GM21825 (cell line): ENCODE data around the gene SLC4A9.
"Not testable (repeated sequence)": the region's sequence is repeated elsewhere in the genome, so short reads cannot be mapped to it uniquely, and the experiment has no call there.

Source experiments
- ATAC-seq: cut with Tn5 transposase; IDR thresholded peaks from one replicate; pipeline ENCODE4 v1.9.1; 2021; ENCODE audit warnings: mild to moderate bottlenecking, moderate library complexity; ENCODE audit not compliant: unreplicated experiment

Gene SLC4A9

DNA sequence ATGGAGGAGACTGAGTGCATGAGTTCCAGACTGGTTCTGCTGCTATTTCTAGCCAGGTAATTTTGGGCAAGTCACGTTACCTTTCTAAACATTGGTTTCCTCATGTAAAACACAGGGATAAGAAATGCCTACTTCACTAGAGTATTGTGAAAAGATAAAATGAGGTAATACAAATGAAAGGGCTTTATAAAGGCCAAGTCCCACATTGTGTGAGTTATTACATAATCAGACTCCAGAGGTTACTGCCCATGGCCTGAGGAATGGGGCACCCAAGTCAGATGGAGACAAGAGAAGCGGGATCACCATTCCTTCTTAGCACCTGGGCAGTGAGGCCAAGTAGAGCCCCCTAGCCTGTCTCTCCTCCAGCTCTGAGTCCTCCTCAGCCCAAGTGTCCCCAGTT lies 21.1 kb upstream of the SLC4A9 start:
- no peak for ATAC-seq

DNA sequence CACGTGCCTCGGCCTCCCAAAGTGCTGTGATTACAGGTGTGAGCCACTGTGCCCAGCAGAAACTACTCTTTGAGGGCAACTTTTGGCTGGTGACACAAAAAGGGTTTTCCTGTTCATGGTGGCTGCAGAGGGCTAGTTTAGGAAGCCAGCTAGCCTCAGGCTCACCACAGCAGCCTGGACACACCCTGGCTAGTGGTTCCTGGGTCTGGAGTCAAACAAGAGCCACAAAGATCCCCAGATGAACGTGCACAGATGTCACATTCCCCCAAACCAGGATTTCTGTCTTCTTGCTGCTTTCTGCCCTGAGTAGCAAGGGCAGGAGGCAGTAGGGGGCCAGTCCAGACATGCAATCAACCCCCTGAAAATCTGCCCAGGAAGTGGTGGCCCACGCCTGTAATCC lies 20.4 kb upstream of the SLC4A9 start:
- no peak for ATAC-seq

DNA sequence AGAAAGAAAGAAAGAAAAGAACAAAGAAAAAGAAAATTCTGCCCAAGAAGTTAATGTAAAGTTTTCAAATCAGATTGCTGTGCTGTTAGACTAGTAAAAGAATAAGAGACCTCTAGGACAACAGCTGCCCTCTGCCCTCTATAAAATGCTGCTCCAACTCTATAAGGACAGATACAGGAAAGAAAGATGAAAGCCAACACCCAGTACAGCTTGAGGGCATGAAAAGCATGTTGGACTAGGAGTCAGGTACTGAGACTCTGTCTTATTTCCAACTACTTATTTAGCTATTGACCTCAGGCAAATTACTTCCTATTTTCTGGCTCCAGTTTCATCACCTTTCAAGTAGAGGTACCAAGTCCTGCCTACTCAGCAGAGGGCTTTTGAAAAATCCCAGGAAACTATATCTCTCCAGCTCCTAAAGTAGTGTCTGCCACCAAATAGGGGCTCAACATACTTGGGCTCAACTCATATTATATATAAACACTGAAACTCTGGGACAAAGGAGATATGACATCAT lies 19.3 kb upstream of the SLC4A9 start:
- ATAC-seq, result no peak

DNA sequence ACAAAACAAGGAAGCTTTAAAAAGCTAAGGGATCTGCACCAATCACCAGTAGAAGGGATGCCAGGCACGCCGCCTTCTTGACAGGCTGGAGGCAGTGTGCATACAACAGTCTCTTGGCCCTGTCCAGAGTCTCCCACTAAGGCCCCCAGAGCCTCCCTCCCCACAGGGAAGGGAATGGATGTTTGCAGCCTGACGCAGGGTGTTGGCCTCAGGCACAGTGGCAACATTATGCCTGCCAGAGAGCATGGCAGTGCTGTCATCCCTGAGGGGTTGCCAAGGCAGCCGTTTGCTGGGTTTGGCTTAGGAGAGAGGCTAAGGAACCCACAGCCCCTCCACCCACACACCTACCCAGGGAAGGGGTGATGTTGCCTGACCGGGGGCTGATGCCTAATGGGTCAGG lies 18.4 kb upstream of the SLC4A9 start:
- ATAC-seq, result no peak

DNA sequence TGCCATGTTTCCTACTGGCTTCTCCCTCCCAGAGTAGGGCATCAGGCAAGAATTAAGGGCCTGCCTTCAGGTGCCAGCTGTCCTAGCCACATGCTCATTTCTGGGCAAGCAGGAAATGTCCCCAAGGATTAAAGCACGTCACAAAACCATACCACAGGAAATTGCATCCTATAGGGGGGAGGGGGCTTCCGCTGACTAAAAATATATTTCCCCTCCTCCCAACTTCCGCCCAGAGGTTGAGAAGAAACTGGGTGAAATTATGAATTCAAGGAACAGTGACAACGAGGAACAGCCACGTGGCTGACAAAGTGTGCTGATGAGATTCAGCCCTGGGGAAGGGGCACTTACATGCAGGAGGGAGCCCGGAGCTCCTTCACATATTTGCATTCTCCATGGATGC lies 17.7 kb upstream of the SLC4A9 start:
- ATAC-seq, result peak; percentile 31

DNA sequence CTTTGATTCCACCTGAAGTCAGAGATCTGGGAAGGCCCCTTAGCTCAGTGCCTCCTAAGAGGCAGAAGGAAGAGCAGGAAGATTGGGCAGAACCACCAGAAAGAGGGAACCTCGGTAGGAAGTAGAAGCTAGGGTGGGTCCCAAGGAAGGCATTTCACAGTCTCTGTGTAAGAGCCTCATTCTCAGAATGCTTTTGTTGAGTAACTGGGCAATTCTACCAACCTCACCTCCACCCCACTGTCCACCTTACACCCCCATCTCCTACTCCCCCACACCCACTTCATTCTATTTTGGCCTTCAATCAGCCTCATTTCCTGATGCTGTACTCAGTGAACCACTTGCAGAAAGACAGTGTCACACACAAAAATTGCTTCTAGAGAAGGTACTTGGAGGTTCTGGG lies 17.1 kb upstream of the SLC4A9 start:
- ATAC-seq, result no peak

DNA sequence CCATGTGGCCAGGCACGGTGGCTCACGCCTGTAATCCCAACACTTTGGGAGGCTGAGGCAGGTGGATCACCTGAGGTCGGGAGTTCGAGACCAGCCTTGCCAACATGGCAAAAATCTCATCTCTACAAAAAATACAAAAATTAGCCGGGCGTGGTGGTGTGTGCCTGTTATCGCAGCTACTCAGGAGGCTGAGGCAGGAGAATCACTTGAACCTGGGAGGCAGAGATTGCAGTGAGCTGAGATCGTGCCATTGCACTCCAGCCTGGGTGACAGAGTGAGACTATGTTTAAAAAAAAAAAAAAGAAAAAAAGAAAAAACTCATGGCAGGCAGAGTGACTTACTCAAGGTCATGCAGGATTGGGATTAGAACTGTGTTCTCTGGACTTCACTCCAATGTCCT lies 16.1 kb upstream of the SLC4A9 start:
- not testable (repeated sequence) for ATAC-seq

DNA sequence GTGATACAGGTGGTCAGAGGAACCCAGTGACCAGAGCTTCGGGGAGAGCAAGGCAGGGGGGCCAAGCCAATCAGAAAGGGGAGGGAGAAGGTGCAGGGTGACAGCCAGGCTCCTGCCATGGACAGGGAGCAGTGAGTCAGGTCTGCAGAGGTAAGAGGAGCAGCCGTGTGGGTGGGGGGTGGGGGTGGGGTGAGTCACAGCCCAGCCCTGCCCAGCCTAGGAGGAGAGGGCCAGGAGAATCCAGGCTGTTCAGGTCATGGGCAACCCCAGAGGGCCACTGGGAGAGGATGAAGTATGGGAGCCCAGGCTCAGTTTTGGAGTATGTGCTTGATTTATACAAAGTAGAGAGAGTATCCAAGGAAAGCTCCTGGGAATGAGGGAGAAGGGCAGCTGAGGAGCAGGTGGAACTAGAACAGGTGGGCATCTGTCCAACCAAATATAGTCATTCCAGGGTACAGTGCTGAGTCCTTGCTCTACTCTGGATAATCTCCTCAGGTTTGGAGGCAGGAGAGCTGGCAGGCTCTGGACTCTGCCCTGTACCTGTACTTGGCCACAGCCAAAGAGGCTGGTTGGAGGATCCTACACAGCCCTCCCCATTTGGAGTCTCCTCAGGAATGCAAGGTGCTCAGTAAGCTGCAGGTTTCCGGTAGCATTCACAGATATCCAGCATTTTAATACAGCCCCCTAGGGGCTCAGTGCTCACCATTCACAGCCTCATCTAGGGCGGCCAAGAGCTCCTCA lies 15.1 kb upstream of the SLC4A9 start:
- ATAC-seq, result no peak

DNA sequence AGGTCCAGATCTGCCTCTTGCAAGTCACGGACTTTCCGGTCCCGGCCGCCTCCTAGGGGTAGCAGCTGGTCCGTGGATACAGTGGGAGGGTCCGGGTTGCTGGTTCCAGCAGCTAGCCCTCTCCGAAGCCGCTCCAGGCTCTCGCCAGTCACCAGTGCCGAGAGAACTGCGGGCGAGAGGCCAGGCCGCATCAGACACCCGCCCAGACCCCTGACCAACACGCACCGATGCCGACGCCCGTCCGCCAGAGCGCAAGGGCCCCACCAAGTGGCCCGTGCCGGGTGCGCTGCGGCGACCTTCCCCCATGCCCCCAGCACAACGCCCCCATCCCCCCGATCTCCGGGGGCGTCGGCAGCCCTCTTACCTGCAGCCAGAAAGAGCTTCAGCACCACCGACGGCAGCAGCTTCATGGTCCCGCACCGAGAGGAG lies 14.1 kb upstream of the SLC4A9 start:
- ATAC-seq, result peak; percentile 25

DNA sequence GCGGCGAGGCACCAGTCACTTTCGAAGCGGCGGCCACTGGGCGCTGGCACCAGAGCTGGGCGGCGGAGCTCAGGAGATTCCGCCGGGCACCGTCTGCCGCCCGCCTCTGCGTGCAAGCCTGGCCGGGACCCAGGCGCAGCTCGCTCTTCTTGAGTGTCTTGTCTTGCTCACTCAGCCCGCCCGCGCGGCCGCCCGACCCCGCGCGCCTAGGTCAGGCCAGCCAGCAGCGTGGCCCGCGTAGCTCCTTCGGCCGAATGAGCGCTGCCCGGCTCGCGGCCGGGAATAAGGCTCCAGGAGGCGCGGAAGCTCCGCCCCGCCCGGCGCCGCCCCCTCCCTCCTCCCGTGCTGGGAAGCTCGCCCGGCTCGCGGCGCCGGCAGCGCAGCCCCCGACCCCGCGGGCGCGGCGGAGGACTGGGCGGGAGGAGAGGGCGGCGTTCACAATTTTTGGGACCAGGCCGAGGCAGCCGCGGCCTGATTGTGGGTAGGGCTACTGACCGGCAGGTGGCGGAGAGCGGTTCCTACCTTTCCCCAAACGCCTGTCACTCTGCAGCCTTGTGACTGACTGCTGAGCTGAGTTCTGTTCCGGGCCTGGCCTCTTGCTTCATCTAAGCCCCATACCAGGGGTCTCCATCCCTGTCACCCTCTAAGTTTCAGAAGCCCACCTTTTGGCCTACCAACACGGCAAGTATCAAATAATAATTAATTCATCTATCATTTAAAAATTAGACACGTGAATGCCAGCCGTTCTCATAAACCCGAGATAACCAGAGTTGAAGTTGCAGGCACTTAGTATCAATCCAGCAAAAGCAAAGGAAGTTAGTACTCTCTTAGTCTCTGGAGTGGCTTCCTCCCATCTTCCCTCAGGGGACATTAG lies 13.4 kb upstream of the SLC4A9 start, which contains the start of gene HBEGF:
Gene HBEGF, minus strand, starts transcription at position 256 of the 874 bp plus-strand sequence. CDS start 275 bp downstream, outside the sequence.
- ATAC-seq, result peak; percentile 50

DNA sequence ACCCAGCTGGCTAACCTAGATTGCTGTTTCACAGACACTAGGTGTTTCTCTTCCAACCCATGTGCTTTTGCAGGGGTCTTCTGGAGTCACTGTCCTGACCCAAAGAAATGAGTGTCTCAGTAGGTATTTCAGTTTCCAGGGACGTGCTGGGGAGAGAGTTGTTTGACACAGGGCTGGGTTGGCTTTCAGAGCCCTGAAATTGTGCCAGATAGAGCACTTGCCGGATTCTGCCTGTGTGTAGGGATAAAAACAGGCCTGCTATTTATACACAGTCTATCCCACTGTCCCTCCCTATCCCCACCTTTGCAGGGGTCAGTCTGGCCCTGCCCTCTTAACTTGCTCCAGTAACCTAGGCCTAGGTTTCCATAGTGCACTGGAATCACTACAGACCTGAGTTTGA lies 12.6 kb upstream of the SLC4A9 start:
- no peak for ATAC-seq

DNA sequence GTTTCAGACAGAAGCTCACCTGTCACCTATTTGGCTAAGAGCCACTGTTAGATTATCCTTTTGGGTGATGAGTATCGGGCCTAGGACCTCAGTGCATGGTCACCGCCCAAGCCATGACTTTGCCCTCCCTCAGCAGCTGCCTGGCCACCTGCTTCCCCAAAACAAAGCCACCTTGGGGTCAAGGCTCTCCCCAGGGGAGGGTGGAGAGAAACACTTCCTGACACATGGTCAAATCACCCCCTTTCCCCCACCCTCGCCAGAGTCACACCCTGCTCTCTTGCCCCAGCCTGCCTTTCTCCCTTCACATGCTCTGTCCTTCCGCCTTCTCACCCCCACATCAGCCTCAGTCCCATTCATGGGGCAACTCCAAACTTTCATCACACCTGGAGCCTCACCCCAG lies 11.9 kb upstream of the SLC4A9 start:
- no peak for ATAC-seq

DNA sequence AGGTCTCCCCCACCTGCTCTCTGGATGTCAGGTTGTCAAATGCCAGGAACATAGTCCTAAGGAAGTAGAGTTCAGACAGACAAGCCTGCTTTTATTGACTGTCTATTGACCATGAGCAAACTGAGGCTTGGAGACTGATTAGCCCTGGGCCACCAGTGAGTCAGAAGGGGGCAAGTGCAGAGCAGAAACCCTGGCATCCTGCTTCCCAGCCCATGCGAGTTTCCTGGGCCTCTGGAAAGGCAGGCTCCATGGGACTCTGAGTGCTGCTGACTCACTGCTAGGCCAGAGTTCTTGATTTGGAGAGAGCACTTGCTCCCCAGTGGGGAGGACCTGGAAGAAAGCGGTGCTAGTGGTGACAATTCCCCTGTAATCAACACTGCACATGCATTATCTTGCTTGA lies 10.8 kb upstream of the SLC4A9 start:
- no peak for ATAC-seq

DNA sequence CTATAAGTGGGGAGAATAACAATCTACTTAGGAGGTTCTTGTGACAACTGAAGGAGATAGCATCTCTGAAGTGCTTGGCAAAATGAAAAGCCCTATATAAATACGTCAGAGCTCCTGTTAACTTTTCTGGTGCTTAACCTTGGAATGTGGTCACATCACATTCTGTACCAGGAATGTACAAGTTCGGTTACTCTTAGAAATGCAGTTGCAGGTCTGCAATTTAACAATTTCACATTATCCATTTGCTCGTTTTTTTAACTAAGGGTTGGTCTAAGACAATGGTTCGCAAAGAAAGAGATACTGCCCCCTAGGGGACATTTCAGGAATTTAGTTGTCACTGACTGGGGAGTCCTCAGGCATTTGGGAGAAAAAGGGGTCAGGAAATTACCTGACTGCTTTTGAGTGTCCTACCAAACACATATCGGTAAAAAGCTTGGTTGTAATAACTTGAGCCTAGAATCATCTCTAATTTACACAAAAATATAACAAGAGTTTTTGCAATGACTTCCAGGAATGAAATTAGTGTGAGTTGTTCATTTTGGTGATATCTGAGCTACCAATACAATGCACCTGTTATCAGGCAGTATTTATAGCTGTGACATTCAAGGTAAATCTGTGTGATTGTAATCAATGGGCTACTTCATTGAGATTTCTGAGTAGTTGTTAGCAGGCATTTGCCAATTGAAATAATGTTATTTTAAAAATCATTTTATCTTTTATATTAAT lies 8.2 kb upstream of the SLC4A9 start:
- ATAC-seq, result no peak

DNA sequence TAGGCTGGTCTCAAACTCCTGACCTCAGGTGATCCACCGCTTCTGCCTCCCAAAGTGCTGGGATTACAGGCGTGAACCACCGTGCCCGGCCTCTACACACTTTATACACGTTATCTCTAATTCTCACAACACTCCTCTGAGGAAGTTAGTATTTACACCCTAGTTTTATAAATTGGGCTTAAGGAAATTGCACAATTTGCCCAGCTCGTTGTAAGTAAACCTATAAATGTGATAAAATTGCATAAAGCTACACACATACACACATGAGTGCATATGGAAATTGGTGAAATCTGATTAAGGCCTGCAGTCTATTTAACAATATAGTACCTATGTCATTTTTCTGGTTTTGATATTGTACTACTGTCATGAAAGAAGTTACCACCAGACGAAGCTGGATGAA lies 4.4 kb upstream of the SLC4A9 start:
- no peak for ATAC-seq

DNA sequence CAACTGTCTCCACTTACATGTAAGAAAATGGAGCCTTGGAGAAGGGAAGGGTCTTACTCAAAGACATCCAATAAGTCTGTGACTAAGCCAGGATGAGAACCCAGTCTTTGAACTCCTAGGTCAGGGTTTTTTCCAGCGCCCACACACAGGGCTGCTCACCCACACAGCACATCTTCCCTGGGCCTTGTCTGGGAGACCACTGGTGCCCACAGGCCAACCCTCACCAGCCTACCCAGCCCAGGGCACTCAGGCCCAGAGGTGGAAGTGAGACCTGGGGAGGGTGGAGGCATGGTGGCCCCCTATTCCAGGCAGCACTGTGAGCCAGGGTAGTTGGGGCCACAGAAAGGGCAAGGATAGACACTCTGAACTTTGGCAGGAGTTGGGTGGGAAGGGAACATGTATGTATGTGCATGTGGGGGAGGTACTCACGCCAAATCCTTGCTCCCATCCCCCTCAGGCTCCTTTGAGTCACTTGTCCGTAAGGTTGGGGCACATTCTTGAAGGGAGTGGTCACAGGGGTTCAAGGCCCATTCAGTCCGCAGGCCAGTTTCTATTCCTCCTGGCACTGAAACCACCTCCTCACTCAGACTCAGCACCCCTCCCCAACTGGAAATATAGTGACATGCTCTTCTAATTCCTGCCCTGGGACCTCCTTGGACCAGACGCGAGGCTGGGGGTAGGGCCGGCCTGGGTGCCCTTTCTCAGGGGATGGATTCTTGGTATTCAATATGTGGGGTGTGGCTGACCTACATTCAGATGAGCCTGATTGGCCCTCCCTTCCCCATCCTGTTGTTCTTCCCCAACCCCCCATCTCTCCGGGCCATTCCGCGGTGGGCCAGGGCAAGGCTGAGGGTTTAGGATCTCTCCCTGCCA lies 2.9 kb upstream of the SLC4A9 start:
- no peak for ATAC-seq

DNA sequence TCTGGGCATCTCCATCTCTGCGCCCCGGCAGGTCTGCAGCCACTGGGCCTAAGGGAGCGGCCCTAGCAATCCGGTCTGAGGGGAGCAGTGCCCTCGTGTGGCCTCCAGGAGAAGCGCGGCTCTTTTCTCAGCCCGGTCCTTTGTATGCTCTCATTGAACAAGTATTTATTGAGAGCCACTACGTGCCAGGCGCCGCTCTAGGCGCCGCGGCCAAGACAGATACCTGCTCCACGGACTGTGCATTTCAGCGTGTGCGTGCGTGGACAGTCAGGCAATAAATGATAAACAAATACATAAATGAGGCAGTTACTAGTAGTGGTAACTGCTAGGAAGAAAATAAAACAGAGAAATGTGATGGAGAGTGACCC lies 2.3 kb upstream of the SLC4A9 start:
- ATAC-seq, result peak; percentile 88

DNA sequence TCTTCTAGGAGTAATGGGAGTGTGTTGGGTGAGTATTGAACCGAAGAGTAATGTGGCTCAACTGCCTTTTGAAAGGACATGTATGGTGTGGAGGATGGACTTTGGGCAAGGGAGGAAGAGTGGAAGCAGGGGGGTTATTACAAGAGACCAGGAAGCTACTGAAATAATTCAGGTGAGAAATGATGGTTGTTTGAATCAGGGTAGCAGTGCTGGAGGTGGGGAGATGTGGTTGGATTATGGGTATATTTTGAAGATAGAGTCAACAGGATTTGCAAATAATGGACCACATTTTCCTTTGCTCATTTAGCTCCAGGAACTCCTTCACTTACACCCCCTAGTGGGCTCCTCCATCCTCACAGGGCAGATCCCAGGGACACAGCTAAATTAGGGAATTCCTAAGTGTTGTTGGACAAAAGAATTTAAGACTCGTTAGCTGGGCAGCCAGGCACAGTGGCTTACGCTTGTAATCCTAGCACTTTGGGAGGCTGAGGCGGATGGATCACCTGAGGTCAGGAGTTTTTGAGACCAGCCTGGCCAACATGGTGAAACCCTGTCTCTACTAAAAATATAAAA lies 1.2 kb upstream of the SLC4A9 start:
- no peak for ATAC-seq

DNA sequence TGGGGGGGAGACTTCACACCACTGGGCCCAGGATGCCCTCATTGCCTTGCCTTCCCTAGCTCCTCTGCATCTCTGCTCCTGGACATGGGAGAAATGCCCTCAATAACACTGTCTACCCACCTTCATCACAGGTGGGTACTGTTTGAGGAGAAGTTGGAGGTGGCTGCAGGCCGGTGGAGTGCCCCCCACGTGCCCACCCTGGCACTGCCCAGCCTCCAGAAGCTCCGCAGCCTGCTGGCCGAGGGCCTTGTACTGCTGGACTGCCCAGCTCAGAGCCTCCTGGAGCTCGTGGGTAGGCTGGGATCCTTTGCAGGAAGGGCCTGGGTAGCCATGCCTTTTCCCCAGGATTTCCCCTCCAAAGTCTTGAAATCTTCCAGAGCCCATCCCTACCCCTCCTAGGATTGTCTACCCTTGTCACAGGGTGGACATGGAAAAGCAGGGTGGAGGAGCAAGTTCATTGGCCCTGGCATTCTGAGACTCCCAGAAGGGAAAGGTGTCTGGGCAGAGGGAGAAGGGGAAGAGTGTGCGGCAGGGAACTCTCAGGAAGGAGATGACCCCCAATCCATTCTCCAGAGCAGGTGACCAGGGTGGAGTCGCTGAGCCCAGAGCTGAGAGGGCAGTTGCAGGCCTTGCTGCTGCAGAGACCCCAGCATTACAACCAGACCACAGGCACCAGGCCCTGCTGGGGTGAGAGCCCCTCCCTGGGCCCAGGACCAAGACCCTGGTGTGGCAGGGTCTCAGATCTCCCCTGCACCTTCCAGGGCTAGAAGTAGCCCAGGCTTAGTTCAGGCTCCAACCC lies 886 bp downstream of the SLC4A9 start:
- no peak for ATAC-seq
